HG03135 (cell line): ENCODE measurements around the gene SLC22A31.

ENCODE experiments used
- ATAC-seq: cut with Tn5 transposase; IDR thresholded peaks from one replicate; pipeline ENCODE4 v1.9.1; 2021; ENCODE audit warnings: mild to moderate bottlenecking, moderate library complexity; ENCODE audit not compliant: unreplicated experiment

The SLC22A31 gene

GRCh38 chr16:89217138-89217387, 16.7 kb upstream of the SLC22A31 start:
- no peak for ATAC-seq

GRCh38 chr16:89216315-89217137, 16.2 kb upstream of the SLC22A31 start:
- ATAC-seq, result no peak

GRCh38 chr16:89210904-89211515, 10.7 kb upstream of the SLC22A31 start:
- ATAC-seq, result no peak

- no peak for ATAC-seq
Observed at GRCh38 chr16:89210165-89210903, 10.0 kb upstream of the SLC22A31 start.

- ATAC-seq, result no peak
Observed at GRCh38 chr16:89209522-89210044, 9.2 kb upstream of the SLC22A31 start.

- ATAC-seq, result no peak
Observed at GRCh38 chr16:89207993-89208392, 7.7 kb upstream of the SLC22A31 start.

GRCh38 chr16:89202422-89203215, 2.3 kb upstream of the SLC22A31 start:
- ATAC-seq, result no peak

- peak; percentile 52 for ATAC-seq
Observed at GRCh38 chr16:89201439-89202377, 1.4 kb upstream of the SLC22A31 start.

GRCh38 chr16:89200850-89201411, 594 bp upstream of the SLC22A31 start:
- no peak for ATAC-seq

- no peak for ATAC-seq
Observed at GRCh38 chr16:89199241-89200123, 855 bp downstream of the SLC22A31 start.

GRCh38 chr16:89198417-89199240, 1.7 kb downstream of the SLC22A31 start:
- no peak for ATAC-seq

GRCh38 chr16:89197633-89198416, 2.5 kb downstream of the SLC22A31 start:
- ATAC-seq, result no peak

GRCh38 chr16:89197033-89197632, 3.2 kb downstream of the SLC22A31 start:
- ATAC-seq, result no peak

GRCh38 chr16:89195521-89196171, 4.7 kb downstream of the SLC22A31 start:
- ATAC-seq, result no peak

- ATAC-seq, result no peak
Observed at GRCh38 chr16:89194340-89195311, 5.7 kb downstream of the SLC22A31 start.
